Activated naive CD8-positive, alpha-beta T cell treated with anti-CD3 and anti-CD28 coated beads, Interleukin-2, amount 10 ng/mL, durations not matched to agents 7 days and 5 days (primary cell): ENCODE data around the gene SLN. TPM values are rescaled to one million over a fixed set of nuclear protein-coding genes. Genes with fewer than 3 reads are reported as not detected.
A peak's percentile ranks its signal among the peaks of the same experiment; 100 is the strongest.
"Not testable (repeated sequence)": the region's sequence is repeated elsewhere in the genome, so short reads cannot be mapped to it uniquely, and the experiment has no call there.

ENCODE experiments used
- ATAC-seq: fragments of 150-1000 bp; cut with Tn5 transposase; one replicate; pipeline ENCODE4 v1.10.0; 2021; ENCODE audit warnings: low read depth, moderate library complexity
- POLR2A ChIA-PET: fragments of 350-600 bp; sonication (Branson Sonifier 250); formaldehyde crosslinking; loops from one replicate; lab custom pipeline; 2021; ENCODE audit warnings: antibody characterized with exemption; lab: Charles Lee
- DNase-seq: peaks from one replicate; pipeline ENCODE4 v3.0.0; 2021
- H3K27ac Mint-ChIP-seq: one replicate; pipeline ENCODE4 v1.8.0; 2022; ENCODE audit warnings: mild to moderate bottlenecking, mixed read lengths
- H3K27me3 Mint-ChIP-seq: one replicate; pipeline ENCODE4 v1.8.0; 2022; ENCODE audit warnings: mild to moderate bottlenecking, moderate library complexity, mixed read lengths
- H3K36me3 Mint-ChIP-seq: one replicate; pipeline ENCODE4 v1.8.0; 2021; ENCODE audit warnings: mild to moderate bottlenecking, mixed read lengths
- H3K4me1 Mint-ChIP-seq: one replicate; pipeline ENCODE4 v1.8.0; 2021; ENCODE audit warnings: mixed read lengths
- H3K4me3 Mint-ChIP-seq: one replicate; pipeline ENCODE4 v1.8.0; 2022; ENCODE audit warnings: mild to moderate bottlenecking, moderate library complexity, mixed read lengths
- H3K9me3 Mint-ChIP-seq: one replicate; pipeline ENCODE4 v1.8.0; 2021; ENCODE audit warnings: mixed read lengths
- total RNA-seq, 2 experiments: library from RNA; stranded (reverse); gene quantifications; one replicate each; pipeline ENCODE4 v1.2.3, GENCODE V29; 2021

The SLN gene
- total RNA-seq = not detected

- DNase-seq = no peak
- peaks cover 10% of the 10 kb centered on the region for H3K27me3 Mint-ChIP-seq
- ATAC-seq = no peak
- H3K9me3 Mint-ChIP-seq = no peaks in the 10 kb centered on the region
- no peak within 1 kb of the TSS for H3K4me3 Mint-ChIP-seq
- no peak within 1 kb of the TSS for H3K27ac Mint-ChIP-seq
- POLR2A ChIA-PET = no interaction called here
- H3K36me3 Mint-ChIP-seq = no peaks in the 10 kb centered on the region
- no peaks in the 10 kb centered on the region for H3K4me1 Mint-ChIP-seq
Observed at GRCh38 chr11:107711861-107712755, at the start of gene SLN. SLN (minus strand) TSS chr11:107712056.

- ATAC-seq, H3K9me3 Mint-ChIP-seq, POLR2A ChIA-PET, H3K4me3 Mint-ChIP-seq, H3K36me3 Mint-ChIP-seq, DNase-seq, H3K4me1 Mint-ChIP-seq, H3K27ac Mint-ChIP-seq: not testable (repeated sequence)
- H3K27me3 Mint-ChIP-seq = peaks cover 29% of the 10 kb centered on the region
Observed at GRCh38 chr11:107758719-107759355, 47.0 kb upstream of the SLN start.

GRCh38 chr11:107757661-107758060, 45.8 kb upstream of the SLN start:
- POLR2A ChIA-PET = no interaction called here
- no peaks in the 10 kb centered on the region for H3K4me1 Mint-ChIP-seq
- DNase-seq (no peak), ATAC-seq (no peak)
- peaks cover 20% of the 10 kb centered on the region for H3K27me3 Mint-ChIP-seq
- no peak overlapping the region for H3K27ac Mint-ChIP-seq
- no peaks in the 10 kb centered on the region for H3K9me3 Mint-ChIP-seq
- no peak overlapping the region for H3K4me3 Mint-ChIP-seq
- H3K36me3 Mint-ChIP-seq = no peaks in the 10 kb centered on the region

- Mint-ChIP-seq H3K9me3 (no peaks in the 10 kb centered on the region), H3K27ac (no peak overlapping the region), H3K36me3 (no peaks in the 10 kb centered on the region), H3K4me1 (no peaks in the 10 kb centered on the region), H3K27me3 (peaks cover 10% of the 10 kb centered on the region), H3K4me3 (no peak overlapping the region)
- POLR2A ChIA-PET = no interaction called here
- no peak for DNase-seq
- no peak for ATAC-seq
Observed at GRCh38 chr11:107756553-107756952, 44.7 kb upstream of the SLN start.

- Mint-ChIP-seq H3K9me3 (no peaks in the 10 kb centered on the region), H3K36me3 (no peaks in the 10 kb centered on the region), H3K27me3 (peaks cover 14% of the 10 kb centered on the region), H3K27ac (no peak overlapping the region), H3K4me1 (no peaks in the 10 kb centered on the region), H3K4me3 (no peak overlapping the region)
- no peak for DNase-seq
- POLR2A ChIA-PET = no interaction called here
- ATAC-seq = no peak
Observed at GRCh38 chr11:107752949-107753822, 41.3 kb upstream of the SLN start.

- ATAC-seq = no peak
- no peaks in the 10 kb centered on the region for H3K9me3 Mint-ChIP-seq
- H3K27me3 Mint-ChIP-seq = peaks cover 15% of the 10 kb centered on the region
- no peak overlapping the region for H3K27ac Mint-ChIP-seq
- POLR2A ChIA-PET = no interaction called here
- H3K4me1 Mint-ChIP-seq = no peaks in the 10 kb centered on the region
- DNase-seq = no peak
- H3K36me3 Mint-ChIP-seq = no peaks in the 10 kb centered on the region
- no peak overlapping the region for H3K4me3 Mint-ChIP-seq
Observed at GRCh38 chr11:107752508-107752907, 40.7 kb upstream of the SLN start.

GRCh38 chr11:107751082-107751481, 39.2 kb upstream of the SLN start:
- Mint-ChIP-seq H3K27ac (no peak overlapping the region), H3K9me3 (no peaks in the 10 kb centered on the region), H3K36me3 (no peaks in the 10 kb centered on the region), H3K4me3 (no peak overlapping the region), H3K27me3 (peaks cover 17% of the 10 kb centered on the region), H3K4me1 (no peaks in the 10 kb centered on the region)
- no peak for DNase-seq
- ATAC-seq = no peak
- POLR2A ChIA-PET = no interaction called here

- H3K27ac Mint-ChIP-seq = no peak overlapping the region
- no peak for ATAC-seq
- no peak overlapping the region for H3K4me3 Mint-ChIP-seq
- POLR2A ChIA-PET = no interaction called here
- H3K4me1 Mint-ChIP-seq = no peaks in the 10 kb centered on the region
- no peaks in the 10 kb centered on the region for H3K9me3 Mint-ChIP-seq
- DNase-seq = no peak
- no peaks in the 10 kb centered on the region for H3K36me3 Mint-ChIP-seq
- H3K27me3 Mint-ChIP-seq = peaks cover 16% of the 10 kb centered on the region
Observed at GRCh38 chr11:107750313-107750712, 38.5 kb upstream of the SLN start.

- no peak for ATAC-seq
- H3K27ac Mint-ChIP-seq = no peak overlapping the region
- H3K9me3 Mint-ChIP-seq = no peaks in the 10 kb centered on the region
- DNase-seq = no peak
- no peaks in the 10 kb centered on the region for H3K36me3 Mint-ChIP-seq
- H3K27me3 Mint-ChIP-seq = peaks cover 16% of the 10 kb centered on the region
- POLR2A ChIA-PET = no interaction called here
- no peak overlapping the region for H3K4me3 Mint-ChIP-seq
- H3K4me1 Mint-ChIP-seq = no peaks in the 10 kb centered on the region
Observed at GRCh38 chr11:107747622-107748021, 35.8 kb upstream of the SLN start.

- ATAC-seq (no peak), DNase-seq (no peak)
- POLR2A ChIA-PET = no interaction called here
- Mint-ChIP-seq H3K27me3 (peaks cover 16% of the 10 kb centered on the region), H3K4me1 (no peaks in the 10 kb centered on the region), H3K9me3 (no peaks in the 10 kb centered on the region), H3K27ac (no peak overlapping the region), H3K36me3 (no peaks in the 10 kb centered on the region), H3K4me3 (no peak overlapping the region)
Observed at GRCh38 chr11:107744736-107745135, 32.9 kb upstream of the SLN start.

GRCh38 chr11:107743191-107743590, 31.3 kb upstream of the SLN start:
- no peaks in the 10 kb centered on the region for H3K9me3 Mint-ChIP-seq
- no peak overlapping the region for H3K4me3 Mint-ChIP-seq
- DNase-seq = no peak
- POLR2A ChIA-PET = no interaction called here
- ATAC-seq = no peak
- H3K27ac Mint-ChIP-seq = peak overlapping the region; percentile 31
- no peaks in the 10 kb centered on the region for H3K4me1 Mint-ChIP-seq
- no peaks in the 10 kb centered on the region for H3K36me3 Mint-ChIP-seq
- peaks cover 10% of the 10 kb centered on the region for H3K27me3 Mint-ChIP-seq

GRCh38 chr11:107741044-107741823, 29.4 kb upstream of the SLN start:
- Mint-ChIP-seq H3K9me3 (peaks cover 2% of the 10 kb centered on the region), H3K36me3 (no peaks in the 10 kb centered on the region), H3K27me3 (peaks cover 9% of the 10 kb centered on the region), H3K4me3 (no peak overlapping the region), H3K27ac (no peak overlapping the region), H3K4me1 (no peaks in the 10 kb centered on the region)
- POLR2A ChIA-PET = no interaction called here
- peak; percentile 33 for ATAC-seq
- no peak for DNase-seq

GRCh38 chr11:107740271-107740670, 28.4 kb upstream of the SLN start:
- Mint-ChIP-seq H3K4me1 (no peaks in the 10 kb centered on the region), H3K27me3 (peaks cover 11% of the 10 kb centered on the region), H3K4me3 (no peak overlapping the region), H3K36me3 (no peaks in the 10 kb centered on the region), H3K9me3 (peaks cover 2% of the 10 kb centered on the region), H3K27ac (no peak overlapping the region)
- POLR2A ChIA-PET = no interaction called here
- DNase-seq (no peak), ATAC-seq (no peak)
